GM18909 (cell line): ENCODE measurements around the gene XRN1.

Source experiments
- ATAC-seq: cut with Tn5 transposase; IDR thresholded peaks from one replicate; pipeline ENCODE4 v1.9.1; 2021; ENCODE audit warnings: mild to moderate bottlenecking; ENCODE audit not compliant: unreplicated experiment, poor library complexity

Gene XRN1

GRCh38 chr3:142276781-142277180 is 171.1 kb downstream of the XRN1 start:
- ATAC-seq, result no peak

GRCh38 chr3:142275856-142276255 is 172.0 kb downstream of the XRN1 start:
- ATAC-seq, result no peak

- ATAC-seq, result no peak
Observed at GRCh38 chr3:142274908-142275307, 172.9 kb downstream of the XRN1 start.

- ATAC-seq, result no peak
Observed at GRCh38 chr3:142273501-142273900, 174.3 kb downstream of the XRN1 start.

GRCh38 chr3:142272200-142272891 is 175.5 kb downstream of the XRN1 start:
- no peak for ATAC-seq

- no peak for ATAC-seq
Observed at GRCh38 chr3:142270407-142270806, 177.4 kb downstream of the XRN1 start.

GRCh38 chr3:142269767-142270166 is 178.1 kb downstream of the XRN1 start:
- no peak for ATAC-seq

GRCh38 chr3:142268426-142268825 is 179.4 kb downstream of the XRN1 start:
- ATAC-seq, result no peak

GRCh38 chr3:142267269-142267668 is 180.6 kb downstream of the XRN1 start:
- ATAC-seq, result no peak

GRCh38 chr3:142263112-142263511 is 184.7 kb downstream of the XRN1 start:
- ATAC-seq, result no peak

GRCh38 chr3:142259359-142259758 is 188.5 kb downstream of the XRN1 start:
- ATAC-seq, result no peak

GRCh38 chr3:142256712-142257333 is 191.0 kb downstream of the XRN1 start:
- no peak for ATAC-seq
